ENCODE measurements around the gene JOSD1. TPM values are rescaled to one million over a fixed set of nuclear protein-coding genes. Genes with fewer than 3 reads are reported as not detected.

JOSD1 gene
- total RNA-seq, 1 donor from 2014 or later: 40.6 TPM

DNA sequence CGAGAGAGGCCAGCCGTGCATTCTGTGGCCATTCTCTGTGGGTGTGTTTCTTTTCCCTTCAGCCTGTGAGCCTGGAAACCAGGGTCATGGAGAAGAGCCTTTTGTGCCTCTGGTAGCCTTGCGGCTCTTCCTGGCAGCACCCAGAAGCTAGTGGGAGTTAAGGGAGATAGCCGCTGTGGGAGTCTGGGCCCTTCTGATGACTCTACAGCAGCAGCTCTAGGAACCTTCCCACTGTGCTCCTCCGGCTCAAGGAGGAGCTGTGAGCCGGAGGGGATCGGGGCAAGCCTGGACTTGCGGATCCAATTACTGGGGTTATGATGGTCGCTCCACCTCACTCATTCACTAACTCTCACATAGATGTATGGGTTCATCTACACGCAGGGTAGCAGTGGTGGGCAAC lies 15.5 kb upstream of the JOSD1 start:
- Mint-ChIP-seq H3K27me3 (no peaks in the 10 kb centered on the region), H3K36me3 (ENCODE audit: insufficient read depth) (peaks cover 6% of the 10 kb centered on the region), H3K4me3 (ENCODE audit: low read depth) (no peak overlapping the region), H3K9me3 (ENCODE audit: low read depth) (no peaks in the 10 kb centered on the region), H3K27ac (no peak overlapping the region), H3K4me1 (ENCODE audit: low read depth) (peaks cover 3% of the 10 kb centered on the region)
- TF ChIP-seq, protein P1, sequence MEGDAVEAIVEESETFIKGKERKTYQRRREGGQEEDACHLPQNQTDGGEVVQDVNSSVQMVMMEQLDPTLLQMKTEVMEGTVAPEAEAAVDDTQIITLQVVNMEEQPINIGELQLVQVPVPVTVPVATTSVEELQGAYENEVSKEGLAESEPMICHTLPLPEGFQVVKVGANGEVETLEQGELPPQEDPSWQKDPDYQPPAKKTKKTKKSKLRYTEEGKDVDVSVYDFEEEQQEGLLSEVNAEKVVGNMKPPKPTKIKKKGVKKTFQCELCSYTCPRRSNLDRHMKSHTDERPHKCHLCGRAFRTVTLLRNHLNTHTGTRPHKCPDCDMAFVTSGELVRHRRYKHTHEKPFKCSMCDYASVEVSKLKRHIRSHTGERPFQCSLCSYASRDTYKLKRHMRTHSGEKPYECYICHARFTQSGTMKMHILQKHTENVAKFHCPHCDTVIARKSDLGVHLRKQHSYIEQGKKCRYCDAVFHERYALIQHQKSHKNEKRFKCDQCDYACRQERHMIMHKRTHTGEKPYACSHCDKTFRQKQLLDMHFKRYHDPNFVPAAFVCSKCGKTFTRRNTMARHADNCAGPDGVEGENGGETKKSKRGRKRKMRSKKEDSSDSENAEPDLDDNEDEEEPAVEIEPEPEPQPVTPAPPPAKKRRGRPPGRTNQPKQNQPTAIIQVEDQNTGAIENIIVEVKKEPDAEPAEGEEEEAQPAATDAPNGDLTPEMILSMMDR (IDR thresholded peaks at IDR 0.05; ENCODE audit: unreplicated experiment): no peak
- no peak for DNase-seq (ENCODE audit: low spot score, unreplicated experiment)

DNA sequence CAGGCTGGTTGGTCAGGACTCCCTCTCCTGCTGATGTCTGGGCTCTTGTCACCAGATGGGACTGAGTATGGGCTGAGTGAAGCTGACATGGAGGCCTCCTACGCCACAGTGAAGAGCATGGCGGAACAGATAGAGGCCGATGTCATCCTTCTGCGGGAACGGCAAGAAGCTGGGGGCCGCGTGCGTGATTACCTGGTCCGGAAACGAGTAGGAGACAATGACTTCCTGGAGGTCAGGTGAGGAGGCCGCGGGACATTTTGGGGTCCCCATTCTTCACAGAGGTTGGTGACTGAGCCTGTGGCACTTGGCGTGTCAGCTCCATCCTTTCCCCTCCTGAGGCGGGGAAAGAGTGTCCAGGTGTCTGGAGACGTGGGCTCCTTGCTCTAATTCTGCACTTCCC lies 15.1 kb upstream of the JOSD1 start:
- H3K9me3 Mint-ChIP-seq (ENCODE audit: low read depth): no peaks in the 10 kb centered on the region
- H3K4me3 Mint-ChIP-seq (ENCODE audit: low read depth): no peak overlapping the region

DNA sequence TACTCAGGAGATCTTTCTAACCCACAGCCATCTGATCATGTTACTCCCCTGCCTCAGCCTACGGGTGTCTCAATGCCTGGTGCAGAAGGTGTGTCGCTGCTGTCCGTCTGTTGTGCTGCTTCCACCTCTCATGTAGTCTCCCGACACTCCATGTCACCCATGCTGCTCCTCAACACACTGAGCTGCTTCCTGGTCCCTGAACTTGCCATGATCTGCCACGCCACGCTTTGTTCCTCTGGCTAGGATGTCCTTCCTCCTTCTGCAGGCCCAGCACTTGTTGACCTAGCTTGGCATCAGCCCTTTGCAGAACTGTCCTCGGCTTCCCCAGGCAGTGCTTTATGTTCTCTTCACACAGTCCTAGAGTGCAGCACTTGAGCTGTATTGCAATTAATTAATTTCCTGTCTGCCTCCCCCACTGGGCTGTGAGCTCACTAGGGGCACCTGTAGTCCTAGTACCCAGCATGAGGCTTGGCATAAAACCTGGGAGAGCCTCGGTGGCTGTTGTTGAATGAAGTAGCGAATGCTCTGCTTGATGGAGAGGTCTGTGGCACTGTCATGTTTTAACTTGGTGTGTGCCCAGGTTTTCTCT lies 14.5 kb upstream of the JOSD1 start:
- peaks cover 3% of the 10 kb centered on the region for H3K4me1 Mint-ChIP-seq (ENCODE audit: low read depth)
- no peak for DNase-seq (ENCODE audit: low spot score, unreplicated experiment)
- TF ChIP-seq, protein P1 (IDR thresholded peaks at IDR 0.05; ENCODE audit: unreplicated experiment): no peak
- H3K9me3 Mint-ChIP-seq (ENCODE audit: low read depth): no peaks in the 10 kb centered on the region
- no peaks in the 10 kb centered on the region for H3K27me3 Mint-ChIP-seq
- H3K36me3 Mint-ChIP-seq (ENCODE audit: insufficient read depth): peaks cover 6% of the 10 kb centered on the region
- peak overlapping the region; percentile 42 for H3K27ac Mint-ChIP-seq
- no peak overlapping the region for H3K4me3 Mint-ChIP-seq (ENCODE audit: low read depth)

More for the DNA sequence above, 15.1 kb upstream of the JOSD1 start:
- H3K4me1 Mint-ChIP-seq (ENCODE audit: low read depth): peaks cover 3% of the 10 kb centered on the region
- H3K36me3 Mint-ChIP-seq (ENCODE audit: insufficient read depth): peaks cover 6% of the 10 kb centered on the region
- H3K27ac Mint-ChIP-seq: no peak overlapping the region
- no peaks in the 10 kb centered on the region for H3K27me3 Mint-ChIP-seq
- TF ChIP-seq, protein P1 (IDR thresholded peaks at IDR 0.05; ENCODE audit: unreplicated experiment): no peak
- no peak for DNase-seq (ENCODE audit: low spot score, unreplicated experiment)

DNA sequence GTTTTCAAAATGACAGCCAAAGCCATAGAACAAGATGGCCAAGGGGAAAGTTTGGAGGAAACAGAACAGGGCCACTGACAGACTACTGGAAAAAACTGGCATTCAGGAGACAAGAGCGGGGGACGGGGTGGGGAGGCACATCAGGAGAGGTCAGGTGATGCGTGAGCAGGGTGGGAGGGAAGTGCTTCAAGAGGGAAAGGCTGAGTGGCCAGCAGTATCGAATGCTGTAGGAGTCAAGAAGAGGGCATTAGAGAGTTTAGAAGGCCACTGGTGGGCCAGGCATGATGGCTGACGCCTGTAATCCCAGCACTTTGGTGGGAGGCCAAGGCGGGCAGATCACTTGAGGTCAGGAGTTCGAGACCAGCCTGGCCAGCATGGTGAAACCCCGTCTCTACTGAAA lies 13.2 kb upstream of the JOSD1 start:
- no peaks in the 10 kb centered on the region for H3K9me3 Mint-ChIP-seq (ENCODE audit: low read depth)
- H3K27ac Mint-ChIP-seq: no peak overlapping the region
- no peaks in the 10 kb centered on the region for H3K27me3 Mint-ChIP-seq
- no peak for DNase-seq (ENCODE audit: low spot score, unreplicated experiment)
- H3K36me3 Mint-ChIP-seq (ENCODE audit: insufficient read depth): peaks cover 6% of the 10 kb centered on the region
- TF ChIP-seq, protein P1 (IDR thresholded peaks at IDR 0.05; ENCODE audit: unreplicated experiment): no peak
- no peak overlapping the region for H3K4me3 Mint-ChIP-seq (ENCODE audit: low read depth)
- H3K4me1 Mint-ChIP-seq (ENCODE audit: low read depth): peaks cover 3% of the 10 kb centered on the region

DNA sequence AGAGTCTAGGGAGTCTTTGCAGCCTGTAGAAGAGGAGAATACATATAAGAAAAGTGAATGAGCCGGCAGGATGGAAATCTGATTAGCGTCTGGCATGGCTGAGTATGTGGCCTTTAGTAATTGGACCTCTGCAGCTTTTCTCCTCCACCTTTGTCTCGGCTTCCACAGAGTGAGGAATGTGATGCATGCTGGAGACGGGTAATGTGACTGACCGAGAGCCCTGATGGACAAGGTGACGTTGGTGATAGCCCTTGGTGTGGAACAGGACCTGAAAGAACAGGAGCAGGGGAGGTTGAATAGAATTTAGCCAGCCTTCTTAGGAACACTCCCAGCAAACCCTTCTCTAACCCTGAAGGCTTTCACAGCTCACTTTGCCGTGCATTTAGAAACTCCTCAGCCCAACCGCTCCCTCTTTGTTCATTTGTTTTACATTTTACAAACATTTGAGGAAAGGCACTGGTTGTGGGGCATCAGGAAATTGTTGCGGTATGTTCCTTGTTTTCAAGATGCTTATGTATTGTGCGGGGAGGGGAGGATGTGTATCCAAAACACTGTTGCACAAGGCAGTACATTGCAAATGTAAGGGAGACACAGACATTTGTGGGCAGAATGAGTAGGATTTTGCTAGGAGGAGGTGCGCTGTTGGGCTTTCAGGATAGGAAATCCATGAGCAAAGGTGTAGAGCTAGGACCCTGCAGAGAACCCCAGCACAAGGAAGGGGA lies 11.9 kb upstream of the JOSD1 start:
- no peak overlapping the region for H3K4me3 Mint-ChIP-seq (ENCODE audit: low read depth)
- no peak for DNase-seq (ENCODE audit: low spot score, unreplicated experiment)
- TF ChIP-seq, protein P1 (IDR thresholded peaks at IDR 0.05; ENCODE audit: unreplicated experiment): no peak
- H3K36me3 Mint-ChIP-seq (ENCODE audit: insufficient read depth): peaks cover 4% of the 10 kb centered on the region
- H3K27ac Mint-ChIP-seq: peak overlapping the region; percentile 86
- H3K9me3 Mint-ChIP-seq (ENCODE audit: low read depth): no peaks in the 10 kb centered on the region
- peaks cover 8% of the 10 kb centered on the region for H3K4me1 Mint-ChIP-seq (ENCODE audit: low read depth)
- H3K27me3 Mint-ChIP-seq: no peaks in the 10 kb centered on the region
